GM04503 (cell line): ENCODE data around the gene ZNRD2.
A peak's percentile ranks its signal among the peaks of the same experiment; 100 is the strongest.

Experiments used
- DNase-seq: peaks from one replicate; pipeline ENCODE4 v3.0.0-alpha.2; 2012; ENCODE audit warnings: low read depth

The ZNRD2 gene

GRCh38 chr11:65574109-65574810 is 4.0 kb downstream of the ZNRD2 start:
- peak; percentile 58 for DNase-seq

DNA sequence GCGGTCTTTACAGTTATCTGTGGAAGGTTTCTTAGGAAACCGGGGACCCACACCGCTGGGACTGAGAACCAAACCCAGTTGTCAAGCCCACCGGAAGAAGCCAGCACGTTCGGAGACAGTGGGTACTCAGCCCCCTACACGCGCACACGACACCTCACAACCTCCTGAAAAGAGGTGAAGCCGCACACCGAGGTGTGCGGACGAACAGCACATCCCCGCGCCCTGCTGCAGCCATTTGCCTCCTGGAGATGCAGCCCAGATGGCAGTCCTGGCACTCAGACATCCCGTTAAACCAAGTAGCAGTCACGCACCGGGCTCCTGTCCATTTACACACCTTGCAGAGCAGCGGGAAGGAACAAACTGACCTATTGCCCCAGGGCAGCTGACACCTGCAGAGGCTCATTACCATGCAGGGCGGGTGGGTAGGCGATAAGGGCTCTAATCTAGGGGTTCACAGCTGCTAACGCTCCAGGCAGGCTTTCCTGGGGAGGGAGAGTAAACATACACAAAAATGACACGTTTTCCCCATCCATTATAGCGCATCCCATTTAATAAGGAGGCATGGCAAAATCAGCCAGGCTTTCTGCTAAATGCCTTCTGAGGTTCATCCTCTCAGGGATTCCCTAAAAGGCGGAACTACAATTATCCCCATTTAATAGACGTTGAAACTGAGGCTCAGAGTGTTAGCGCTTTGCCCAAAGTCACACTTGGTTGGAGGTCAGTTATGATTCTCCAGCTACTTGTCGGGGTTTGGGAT is 4.7 kb downstream of the ZNRD2 start:
- no peak for DNase-seq

DNA sequence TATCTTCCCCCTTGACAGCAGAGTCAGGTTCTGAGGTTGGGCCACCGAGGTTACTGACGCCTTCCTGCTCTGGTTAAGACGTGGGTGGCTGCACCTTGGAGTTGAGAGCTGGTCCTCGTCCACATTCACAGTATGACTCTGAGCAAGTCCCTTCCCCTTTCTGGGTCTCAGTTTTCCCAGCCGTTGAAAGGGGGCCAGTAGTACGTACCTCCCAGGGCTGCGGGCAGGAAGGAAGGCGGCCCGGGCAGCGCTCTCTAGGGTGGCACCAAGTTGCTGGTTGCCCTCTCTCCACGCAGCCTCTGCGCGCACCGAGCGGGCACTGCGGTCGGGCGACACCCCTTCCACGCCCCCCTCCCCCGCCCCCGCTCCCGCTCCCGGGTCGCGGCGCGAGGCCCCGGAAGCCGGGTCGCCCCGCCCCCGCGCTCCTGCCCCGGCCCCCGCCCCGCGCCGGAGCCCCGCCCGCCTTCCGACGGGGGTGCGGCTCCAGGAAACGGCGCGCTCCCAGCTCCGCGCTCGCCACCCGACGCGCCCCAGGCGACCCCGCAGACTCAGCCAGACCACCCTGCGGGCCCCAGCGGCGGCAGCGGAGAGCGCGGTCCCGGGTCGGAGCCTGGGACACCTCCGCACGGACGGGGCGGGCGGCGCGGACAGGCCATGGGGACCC is 5.4 kb downstream of the ZNRD2 start, which contains the start of gene EHBP1L1:
Gene EHBP1L1, plus strand, starts transcription at position 486 of the 664 bp plus-strand sequence. CDS start 250 bp downstream, outside the sequence.
- DNase-seq = no peak

GRCh38 chr11:65576232-65576866 is 6.1 kb downstream of the ZNRD2 start:
- no peak for DNase-seq

DNA sequence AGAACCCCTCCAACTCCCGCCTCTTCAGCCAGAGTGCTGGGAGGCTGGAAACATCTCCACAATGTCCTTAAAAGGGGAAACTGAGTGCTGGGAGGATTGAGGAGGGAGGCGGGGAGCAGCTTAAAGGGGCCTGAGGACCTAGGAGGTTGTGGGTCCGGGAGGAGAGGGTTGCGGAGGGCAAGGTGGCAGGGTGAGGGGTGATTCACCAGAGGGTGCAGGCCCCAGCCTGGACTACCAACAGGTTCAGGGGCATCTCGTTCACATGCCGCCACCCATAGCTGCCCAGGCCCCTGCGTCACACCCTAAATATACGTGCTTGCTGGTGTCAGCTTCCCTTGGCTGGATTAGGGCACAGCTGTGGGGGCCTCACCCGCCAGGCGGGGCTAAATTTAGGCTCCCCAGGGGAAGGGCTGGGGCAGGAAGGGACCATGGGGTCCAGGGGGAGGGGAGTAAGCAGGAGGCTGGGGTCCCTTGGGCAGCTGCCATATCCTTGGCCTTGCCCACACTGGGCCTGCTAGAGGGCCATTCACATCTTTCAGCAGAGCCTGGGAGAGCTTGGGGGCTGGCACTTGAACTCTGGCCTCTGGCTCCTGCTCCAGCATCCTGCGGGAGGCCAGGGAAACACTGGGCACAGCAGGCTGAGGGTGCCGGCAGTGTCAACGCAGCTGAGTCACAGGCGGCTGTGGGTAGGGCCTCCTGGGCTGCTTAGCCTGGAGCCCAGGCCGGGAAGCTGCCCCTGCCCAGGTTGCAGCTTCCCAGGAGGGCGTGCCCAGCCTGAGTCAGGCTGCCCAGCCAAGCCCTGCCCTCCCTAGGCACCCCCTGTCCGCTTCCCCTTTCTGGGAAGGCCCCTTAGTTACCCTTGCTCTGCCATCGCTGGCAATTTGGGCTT is 6.8 kb downstream of the ZNRD2 start:
- DNase-seq = no peak

DNA sequence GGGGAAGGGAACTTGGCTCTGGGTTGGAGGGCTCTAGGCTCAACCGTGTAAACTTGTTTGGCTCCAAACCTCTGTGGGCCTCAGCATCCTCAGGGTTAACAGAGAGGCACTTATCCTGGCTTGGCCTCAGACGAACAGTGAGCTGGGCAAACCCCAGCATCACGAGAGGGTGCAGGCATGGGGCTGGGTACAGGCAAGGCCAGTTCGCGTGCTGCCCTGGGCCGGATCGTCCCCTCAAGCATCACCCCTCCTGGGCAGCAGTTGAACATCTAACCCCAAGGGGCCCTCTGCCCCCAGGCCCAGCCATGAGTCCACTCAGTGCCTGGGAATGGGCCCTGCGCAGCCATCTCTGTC is 7.5 kb downstream of the ZNRD2 start:
- DNase-seq = no peak

GRCh38 chr11:65578134-65578533 is 7.9 kb downstream of the ZNRD2 start:
- no peak for DNase-seq

GRCh38 chr11:65578667-65579066 is 8.4 kb downstream of the ZNRD2 start:
- DNase-seq = no peak

DNA sequence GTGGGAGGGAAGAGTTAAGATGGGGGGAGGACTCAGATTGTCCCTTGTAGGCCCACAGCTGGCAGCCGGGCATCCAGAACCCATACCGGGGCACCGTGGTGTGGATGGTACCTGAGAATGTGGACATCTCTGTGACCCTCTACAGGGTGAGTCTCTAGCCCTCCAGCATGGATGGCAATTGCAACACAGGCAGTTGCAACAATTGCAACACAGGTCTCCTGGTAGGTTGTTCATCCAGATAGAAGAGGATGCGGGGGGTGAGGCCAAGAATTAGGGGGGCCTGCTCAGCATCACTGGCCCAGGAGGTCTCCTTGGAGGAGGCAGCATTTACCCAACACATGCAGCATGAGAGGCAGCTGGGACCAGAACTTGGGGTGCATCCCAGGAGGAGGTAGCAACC is 9.0 kb downstream of the ZNRD2 start:
- DNase-seq = no peak

DNA sequence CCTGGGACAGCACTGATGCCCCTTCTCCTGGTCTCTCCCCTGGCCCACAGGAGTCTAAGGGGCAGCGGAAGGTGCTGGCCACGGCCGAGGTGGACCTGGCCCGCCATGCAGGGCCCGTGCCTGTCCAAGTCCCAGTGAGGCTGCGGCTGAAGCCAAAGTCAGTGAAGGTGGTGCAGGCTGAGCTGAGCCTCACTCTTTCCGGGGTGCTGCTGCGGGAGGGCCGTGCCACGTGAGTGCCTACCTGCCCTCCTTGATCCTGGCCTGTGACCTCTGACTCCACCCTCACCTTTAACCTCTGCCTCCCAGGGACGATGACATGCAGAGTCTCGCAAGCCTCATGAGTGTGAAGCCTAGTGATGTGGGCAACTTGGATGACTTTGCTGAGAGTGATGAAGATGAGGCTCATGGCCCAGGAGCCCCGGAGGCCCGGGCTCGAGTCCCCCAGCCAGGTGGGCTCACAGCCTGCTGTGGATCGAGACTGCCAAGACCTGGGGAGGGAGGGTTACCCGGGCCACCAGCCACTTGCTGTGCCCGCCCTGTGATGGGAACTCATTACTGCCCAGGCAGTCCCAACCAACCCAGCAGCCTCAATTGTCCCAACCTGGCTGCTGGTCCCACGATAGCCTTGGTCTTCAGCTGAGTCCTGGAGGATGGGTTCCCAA is 9.9 kb downstream of the ZNRD2 start:
- DNase-seq = no peak

DNA sequence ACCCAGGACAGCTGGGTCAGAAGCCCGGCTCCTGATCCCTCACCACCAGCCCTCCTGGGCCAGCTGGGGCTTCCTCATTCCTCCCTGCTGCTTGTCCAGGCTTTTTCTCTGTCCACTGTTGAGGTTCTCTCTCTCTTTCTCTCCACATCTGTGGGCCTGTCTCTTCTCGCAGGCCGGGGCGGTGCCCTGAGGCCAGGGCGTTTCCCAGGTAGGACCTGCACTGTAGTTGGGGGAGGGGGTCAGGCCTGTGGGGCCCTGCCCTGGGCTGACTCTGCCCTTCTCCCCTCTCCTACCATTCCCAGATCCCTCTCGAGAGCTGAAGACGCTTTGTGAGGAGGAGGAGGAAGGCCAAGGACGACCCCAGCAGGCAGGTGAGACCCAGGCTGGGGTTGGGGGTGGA is 10.5 kb downstream of the ZNRD2 start:
- no peak for DNase-seq

- DNase-seq = no peak
Measured at GRCh38 chr11:65581928-65582327, 11.7 kb downstream of the ZNRD2 start.

DNA sequence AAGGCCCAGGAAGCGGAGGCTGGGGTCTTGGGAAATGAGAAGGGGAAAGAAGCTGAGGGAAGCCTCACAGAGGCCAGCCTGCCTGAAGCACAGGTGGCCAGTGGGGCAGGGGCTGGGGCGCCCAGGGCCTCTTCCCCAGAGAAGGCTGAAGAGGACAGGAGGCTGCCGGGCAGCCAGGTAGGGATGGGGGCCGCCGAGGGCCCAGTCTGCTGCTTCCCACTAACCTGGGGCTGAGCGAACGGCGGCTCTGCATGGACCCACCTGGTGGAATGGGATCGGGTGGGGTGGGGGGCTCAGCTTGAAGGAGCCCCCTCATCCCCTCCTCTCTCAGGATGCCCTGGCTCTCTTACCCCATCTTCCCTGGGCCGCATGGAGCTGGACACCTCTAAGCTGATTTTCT is 13.3 kb downstream of the ZNRD2 start:
- no peak for DNase-seq

GRCh38 chr11:65584106-65584505 is 13.8 kb downstream of the ZNRD2 start:
- DNase-seq = no peak

- no peak for DNase-seq
Measured at GRCh38 chr11:65584723-65585171, 14.5 kb downstream of the ZNRD2 start.

DNA sequence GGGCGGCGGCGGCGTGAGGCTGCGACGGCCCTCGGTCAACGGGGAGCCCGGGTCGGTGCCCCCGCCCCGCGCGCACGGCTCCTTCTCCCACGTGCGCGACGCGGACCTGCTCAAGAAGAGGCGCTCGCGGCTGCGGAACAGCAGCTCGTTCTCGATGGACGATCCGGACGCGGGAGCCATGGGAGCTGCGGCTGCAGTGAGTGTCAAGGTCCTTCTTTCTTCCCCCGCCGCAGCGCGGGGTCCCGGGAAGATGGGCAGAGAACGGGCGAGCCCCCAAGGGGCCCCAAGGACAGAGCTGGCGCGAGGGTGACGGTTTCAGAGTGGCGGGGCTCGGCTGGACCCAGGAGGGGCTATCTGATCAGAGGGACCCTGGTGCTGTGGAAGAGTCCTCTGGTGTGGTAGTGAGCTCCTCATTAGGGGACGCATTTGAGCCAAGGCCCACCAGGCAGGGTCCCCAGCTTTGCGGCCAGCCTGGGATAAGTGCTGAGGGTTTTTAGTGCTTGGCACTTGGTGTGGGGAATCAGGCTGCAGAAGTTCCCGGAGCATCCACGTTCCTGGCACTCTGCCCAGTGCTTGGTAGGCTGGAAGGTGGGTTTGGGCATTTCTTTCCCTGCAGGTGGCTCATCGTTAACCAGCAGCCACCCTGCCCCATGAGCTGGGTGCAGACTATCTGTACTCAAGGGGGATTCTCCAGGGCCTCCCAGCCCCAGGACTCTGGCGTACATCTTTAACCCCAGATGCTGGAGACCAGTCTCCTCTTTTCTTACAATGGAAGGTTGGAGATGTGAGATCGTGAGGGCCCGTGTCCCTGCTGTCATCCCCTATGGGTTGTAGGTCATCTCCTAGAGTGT is 15.3 kb downstream of the ZNRD2 start:
- DNase-seq = no peak

DNA sequence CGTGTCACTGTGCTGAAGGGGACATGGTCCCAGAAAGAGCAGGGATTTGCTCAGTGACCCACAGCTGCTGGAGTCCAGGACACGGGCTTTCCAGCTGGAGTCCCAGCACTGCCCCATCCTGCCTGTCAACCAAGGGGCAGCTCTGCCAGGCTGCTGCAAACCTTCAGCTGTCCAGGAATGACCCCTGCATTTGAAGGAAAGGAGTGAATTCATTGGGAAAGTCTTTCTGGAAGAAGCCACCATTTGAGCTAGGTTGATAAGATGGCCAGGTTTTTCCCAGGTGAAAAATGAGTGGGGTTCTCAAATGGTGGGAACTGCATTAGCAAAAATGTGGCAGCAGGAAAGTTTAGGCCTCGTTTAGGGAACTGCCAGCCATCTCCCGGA is 16.0 kb downstream of the ZNRD2 start:
- DNase-seq = no peak

DNA sequence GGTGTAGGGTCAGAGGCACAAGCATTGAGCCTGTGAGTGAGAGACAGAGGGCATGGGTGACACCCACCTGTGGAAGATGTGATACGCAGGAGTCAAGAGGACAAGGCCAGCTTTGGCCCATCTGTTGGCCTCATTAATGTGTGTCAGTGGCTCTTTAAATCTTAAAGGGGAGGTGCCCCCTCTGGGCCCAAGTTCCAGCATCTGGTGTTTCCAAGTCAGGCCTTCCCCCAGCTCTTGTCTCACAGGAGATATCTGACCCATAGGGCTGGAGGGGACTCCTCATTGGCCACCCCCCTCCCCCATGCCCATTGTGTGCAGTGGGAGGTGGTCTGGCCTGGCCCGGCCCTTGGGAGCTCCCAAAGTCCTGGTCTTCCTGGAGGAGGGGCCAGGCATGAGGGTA is 16.4 kb downstream of the ZNRD2 start:
- DNase-seq = no peak

- DNase-seq = no peak
Measured at GRCh38 chr11:65588199-65589054, 18.1 kb downstream of the ZNRD2 start.
